GM12878 (cell line): ENCODE results near the gene ROBO4. TPM values are rescaled to one million over a fixed set of nuclear protein-coding genes. Genes with fewer than 3 reads are reported as not detected.

Experiments
- ATAC-seq: fragments of 200-7000 bp; cut with Tn5 transposase; 3 replicates; pipeline ENCODE4 v1.9.1; 2020; ENCODE audit warnings: mild to moderate bottlenecking, moderate library complexity
- BruUV-seq: library from RNA; stranded (reverse); fragments of 400-500 nt; replicated peaks from 2 replicates; lab custom pipeline; 2021; lab: Mats Ljungman, UMichigan
- CTCF ChIA-PET: fragments of 300-600 bp; sonication (Branson Sonifier 250); formaldehyde crosslinking; extraction: SDS; loops from one replicate; lab custom pipeline; 2021; ENCODE audit warnings: inconsistent platforms; lab: Yijun Ruan, JAX
- POLR2A ChIA-PET: fragments of 350-600 bp; formaldehyde crosslinking; extraction: SDS; loops from one replicate; lab custom pipeline; 2021; ENCODE audit warnings: inconsistent platforms; lab: Charles Lee
- RAD21 ChIA-PET: fragments of 300-600 bp; sonication (Branson Sonifier 250); formaldehyde crosslinking; loops from one replicate; lab custom pipeline; 2023; ENCODE audit warnings: antibody characterized with exemption; ENCODE audit not compliant: unreplicated experiment; lab: Charles Lee
- SMC1A ChIA-PET: fragments of 300-600 bp; sonication (Branson Sonifier 250); formaldehyde crosslinking; loops from one replicate; lab custom pipeline; 2023; ENCODE audit not compliant: unreplicated experiment, uncharacterized antibody; lab: Charles Lee
- DNase-seq: peaks from one replicate; pipeline ENCODE4 v3.0.0-alpha.2; 2011; ENCODE audit warnings: low read depth, low spot score
- FAIRE-seq: peaks from 3 replicates; lab custom pipeline; 2011; peaks lifted over from hg19 to GRCh38; lab: Jason Lieb, UNC
- H2AFZ ChIP-seq: 2 replicates; pipeline ENCODE4 v1.6.0; 2011; ENCODE audit warnings: low read depth, low read length, control low read depth; ENCODE audit not compliant: control insufficient read depth
- H3K27ac ChIP-seq: 2 replicates; pipeline ENCODE4 v1.5.1; 2011; ENCODE audit warnings: control low read depth; ENCODE audit not compliant: control insufficient read depth, insufficient read depth
- H3K27me3 ChIP-seq, 2 experiments: replicated peaks in 1 of 2; 2 replicates each; pipeline versions ENCODE4 v1.6.0 to v1.6.1; 2011; ENCODE audit warnings: low read length in 1 of 2; ENCODE audit not compliant: control insufficient read depth in 2 of 2, insufficient read depth in 2 of 2
- H3K36me3 ChIP-seq, 2 experiments: 2 replicates each; pipeline ENCODE4 v1.5.1; 2011; ENCODE audit warnings: low read length in 1 of 2; ENCODE audit not compliant: control insufficient read depth in 2 of 2, insufficient read depth in 2 of 2
- H3K4me1 ChIP-seq: 2 replicates; pipeline ENCODE4 v1.6.1; 2011; ENCODE audit warnings: mild to moderate bottlenecking, low read length, moderate library complexity, mixed read lengths; ENCODE audit not compliant: control insufficient read depth, insufficient read depth
- H3K4me2 ChIP-seq: 2 replicates; pipeline ENCODE4 v1.6.0; 2011; ENCODE audit warnings: control low read depth; ENCODE audit not compliant: control insufficient read depth, insufficient read depth
- H3K4me3 ChIP-seq: fragments of 200-600 bp; sonication (generic); 2 replicates; pipeline ENCODE4 v1.5.1; 2016
- H3K79me2 ChIP-seq: 2 replicates; pipeline ENCODE4 v1.6.0; 2011; ENCODE audit warnings: low read length; ENCODE audit not compliant: control insufficient read depth, insufficient read depth
- H3K9ac ChIP-seq: 2 replicates; pipeline ENCODE4 v1.8.0; 2011; ENCODE audit warnings: low read length, control low read depth, mixed read lengths; ENCODE audit not compliant: control insufficient read depth, insufficient read depth
- H3K9me3 ChIP-seq: replicated peaks from 3 replicates; pipeline ENCODE4 v1.5.1; 2011; ENCODE audit warnings: mild to moderate bottlenecking, low read length; ENCODE audit not compliant: control insufficient read depth, insufficient read depth
- H4K20me1 ChIP-seq: 2 replicates; pipeline ENCODE4 v1.6.0; 2011; ENCODE audit not compliant: control insufficient read depth, insufficient read depth
- BHLHE40 ChIP-seq, 2 experiments: fragments of 450-650 bp in 1 of 2; IDR thresholded peaks; 2 replicates each; pipeline ENCODE4 v1.6.1; 2011 to 2017; ENCODE audit warnings: low read depth in 2 of 2, borderline replicate concordance in 1 of 2, improper control_type of control experiment in 1 of 2, low read length in 1 of 2, mild to moderate bottlenecking in 1 of 2
- CBFB ChIP-seq: IDR thresholded peaks from 2 replicates; pipeline ENCODE4 v1.6.1; 2016; ENCODE audit warnings: antibody characterized with exemption, low read depth
- EED ChIP-seq: sonication (generic); IDR thresholded peaks from 2 replicates; pipeline ENCODE4 v1.6.1; 2016; ENCODE audit warnings: antibody characterized with exemption, low read depth
- FOXK2 ChIP-seq: fragments of 450-650 bp; IDR thresholded peaks from 2 replicates; pipeline ENCODE4 v1.6.1; 2017; ENCODE audit warnings: mild to moderate bottlenecking, moderate library complexity
- HDAC2 ChIP-seq: fragments of 200-600 bp; sonication (generic); IDR thresholded peaks from 2 replicates; pipeline ENCODE4 v1.6.1; 2017
- MAX ChIP-seq: IDR thresholded peaks from 2 replicates; pipeline ENCODE4 v1.6.1; 2012; ENCODE audit warnings: low read depth, low read length, improper control_type of control experiment
- NFYA ChIP-seq: IDR thresholded peaks from 2 replicates; pipeline ENCODE4 v1.6.1; 2011; ENCODE audit warnings: low read depth, mild to moderate bottlenecking, low read length, improper control_type of control experiment, borderline replicate concordance
- NR2F1 ChIP-seq: fragments of 450-650 bp; conservative IDR thresholded peaks from 2 replicates; pipeline ENCODE4 v1.6.1; 2017; ENCODE audit warnings: mild to moderate bottlenecking
- PAX8 ChIP-seq: fragments of 450-650 bp; IDR thresholded peaks from 2 replicates; pipeline ENCODE4 v1.6.1; 2017; ENCODE audit warnings: mild to moderate bottlenecking, moderate library complexity
- PBX3 ChIP-seq: IDR thresholded peaks from 2 replicates; pipeline ENCODE4 v1.6.1; 2011; ENCODE audit warnings: mild to moderate bottlenecking, low read depth, low read length, moderate library complexity; ENCODE audit not compliant: insufficient replicate concordance
- ZNF24 ChIP-seq: fragments of 450-650 bp; IDR thresholded peaks from 2 replicates; pipeline ENCODE4 v1.6.1; 2017; ENCODE audit warnings: antibody characterized with exemption, mild to moderate bottlenecking
- ZNF592 ChIP-seq: fragments of 450-650 bp; IDR thresholded peaks from 2 replicates; pipeline ENCODE4 v1.6.1; 2017; ENCODE audit warnings: mild to moderate bottlenecking, moderate library complexity
- WGBS: methylation state at CpG from one replicate; pipeline ENCODE4 v1.1.6; 2016; ENCODE audit warnings: low lambda C conversion rate; ENCODE audit not compliant: insufficient replicate concordance, insufficient coverage; ENCODE audit errors: missing lambda C conversion rate; 5-methylcytosine and 5-hydroxymethylcytosine counted together
- in situ Hi-C: fragments of 300-500 bp; cut with MboI; formaldehyde crosslinking; loops from 9 replicates; pipeline ENCODE4 v1.14.3; 2018; ENCODE audit warnings: mixed read lengths
- intact Hi-C: fragments of 100-400 bp; cut with micrococcal nuclease; formaldehyde crosslinking; loops from one replicate; pipeline ENCODE4 v1.14.2; 2022; ENCODE audit not compliant: unreplicated experiment
- polyA plus RNA-seq, 11 experiments: library from polyadenylated mRNA; depleted of rRNA in 4 of 11; unstranded in 6 of 11; stranded (reverse) in 5 of 11; fragments of >200 nt; fragmentation: Nextera tagmentation in 4 of 11; fragmentation: Illumina TruSeq in 1 of 11; extraction: Ambion mirVana in 4 of 11; extraction: Trizol in 1 of 11; gene quantifications; 1 replicate in 1 of 11; 2 replicates in 10 of 11; pipeline versions ENCODE4 v1.2.1 to v1.2.3, GENCODE V29; 2011 to 2016; ENCODE audit warnings: inconsistent platforms in 2 of 11, missing spikeins in 2 of 11, low read depth in 1 of 11
- total RNA-seq, 4 experiments: library from RNA; depleted of rRNA in 3 of 4; stranded (reverse); fragments of >200 nt in 3 of 4; fragmentation: Illumina TruSeq in 1 of 4; extraction: Trizol in 1 of 4; gene quantifications; 2 replicates each; pipeline versions ENCODE4 v1.2.1 to v1.2.3, GENCODE V29; 2013 to 2021

The ROBO4 gene
- total and polyA plus RNA-seq, 10 of the 15 experiments (the other 5 are each of a cell fraction or from before 2014, with no cell fraction given): not detected

GRCh38 chr11:124841840-124842239 lies 55.8 kb downstream of the ROBO4 start (continued):
- TF ChIP-seq PBX3 (no peak), MAX (no peak), PAX8 (no peak)

- Histone ChIP-seq H3K36me3 (no peaks in the 10 kb centered on the region), H3K4me2 (no peak overlapping the region), H3K4me3 (no peak overlapping the region), H2AFZ (no peak overlapping the region), H3K27ac (no peak overlapping the region), H4K20me1 (no peaks in the 10 kb centered on the region), H3K9me3 (no peaks in the 10 kb centered on the region), H3K27me3 (peaks cover 22 to 34% of the 10 kb centered on the region in 2 experiments), H3K79me2 (no peaks in the 10 kb centered on the region), H3K9ac (no peak overlapping the region), H3K4me1 (no peaks in the 10 kb centered on the region)
- 0% methylated on average over 3 of the region's 3 CpGs for WGBS
- in situ Hi-C loops (loop anchor here (25.0 kb wide), 1 partner anchor 429 kb away; the partner anchor contains the start of gene OR8B4), intact Hi-C loops (no loop called here)
- FAIRE-seq (no peak), DNase-seq (no peak), ATAC-seq (no peak)
- no peak for TF ChIP-seq ZNF24
- no peak for TF ChIP-seq NFYA
- no peak for TF ChIP-seq ZNF592
- no peak for TF ChIP-seq CBFB
- no peak for TF ChIP-seq EED
- no peak for TF ChIP-seq NR2F1
- TF ChIP-seq FOXK2: no peak
- TF ChIP-seq BHLHE40 (IDR thresholded peaks at IDR 0.05; ENCODE audit: borderline replicate concordance in 1 of 2, low read depth in 2 of 2, low read length in 1 of 2): no peak
- no peak for TF ChIP-seq HDAC2
- RAD21 ChIA-PET: no interaction called here
- SMC1A ChIA-PET: interaction anchor here (1.0 kb wide), 1 partner anchor 158 kb away, joined by 3 read pairs; no protein-coding TSS in a partner anchor
- POLR2A ChIA-PET: no interaction called here
- BruUV-seq: no TSS peak
- CTCF ChIA-PET: interaction anchor here (1.2 kb wide), 1 partner anchor 170 kb away, joined by 3 read pairs; no protein-coding TSS in a partner anchor
These were observed 56.5 kb downstream of the ROBO4 start for GRCh38 chr11:124841201-124841600.
